CD4-positive, CD25-positive, alpha-beta regulatory T cell (primary cell): Measurements from ENCODE around the gene CEP85. TPM values are rescaled to one million over a fixed set of nuclear protein-coding genes. Genes with fewer than 3 reads are reported as not detected.

Experiments used
- ATAC-seq, 2 donors: fragments of 150-1000 bp; cut with Tn5 transposase; one replicate each; pipeline ENCODE4 v1.10.0; 2021; ENCODE audit warnings: low read depth in 2 of 2, moderate number of reproducible peaks in 2 of 2, moderate library complexity in 1 of 2
- DNase-seq, 3 donors: peaks; one replicate each; pipeline versions ENCODE4 v3.0.0 to v3.0.0-alpha.2; 2012 to 2022; ENCODE audit warnings: mixed read lengths in 1 of 3
- H3K27ac ChIP-seq: one replicate; pipeline ENCODE4 v1.7.0; 2013; ENCODE audit warnings: mild to moderate bottlenecking, low read length; ENCODE audit not compliant: insufficient read depth, poor library complexity, severe bottlenecking
- H3K27me3 ChIP-seq: one replicate; pipeline ENCODE4 v1.7.0; 2013; ENCODE audit warnings: low read length; ENCODE audit not compliant: control insufficient read depth, insufficient read depth
- H3K36me3 ChIP-seq: one replicate; pipeline ENCODE4 v1.7.0; 2013; ENCODE audit warnings: mild to moderate bottlenecking, low read length, moderate library complexity; ENCODE audit not compliant: control insufficient read depth, insufficient read depth
- H3K4me1 ChIP-seq: 2 replicates; pipeline ENCODE4 v1.7.0; 2013; ENCODE audit warnings: mild to moderate bottlenecking, low read length; ENCODE audit not compliant: insufficient read depth, control insufficient read depth, poor library complexity, severe bottlenecking
- H3K4me3 ChIP-seq: one replicate; pipeline ENCODE4 v1.7.0; 2013; ENCODE audit warnings: low read depth, mild to moderate bottlenecking, low read length, moderate library complexity
- H3K9me3 ChIP-seq, 2 experiments: 1 replicate in 1 of 2; 2 replicates in 1 of 2; pipeline ENCODE4 v1.7.0; 2013; ENCODE audit warnings: low read length in 2 of 2, mild to moderate bottlenecking in 1 of 2, moderate library complexity in 1 of 2; ENCODE audit not compliant: control insufficient read depth in 2 of 2
- H3K27ac Mint-ChIP-seq, 3 donors: one replicate each; pipeline ENCODE4 v1.8.0; 2020 to 2022; ENCODE audit warnings: mild to moderate bottlenecking in 3 of 3, mixed read lengths in 3 of 3, moderate library complexity in 2 of 3
- H3K27me3 Mint-ChIP-seq: one replicate; pipeline ENCODE4 v1.8.0; 2022; ENCODE audit warnings: mild to moderate bottlenecking, mixed read lengths
- H3K36me3 Mint-ChIP-seq: one replicate; pipeline ENCODE4 v1.8.0; 2020; ENCODE audit warnings: mixed read lengths
- H3K4me1 Mint-ChIP-seq, 4 donors: one replicate each; pipeline ENCODE4 v1.8.0; 2020 to 2022; ENCODE audit warnings: mixed read lengths in 4 of 4, mild to moderate bottlenecking in 1 of 4
- H3K4me3 Mint-ChIP-seq, 4 donors: one replicate each; pipeline ENCODE4 v1.8.0; 2020 to 2022; ENCODE audit warnings: mild to moderate bottlenecking in 4 of 4, mixed read lengths in 4 of 4, moderate library complexity in 3 of 4
- H3K9me3 Mint-ChIP-seq, 7 donors: one replicate each; pipeline ENCODE4 v1.8.0; 2020 to 2022; ENCODE audit warnings: mixed read lengths in 7 of 7, mild to moderate bottlenecking in 3 of 7, moderate library complexity in 2 of 7
- polyA plus RNA-seq, 4 donors: library from polyadenylated mRNA; unstranded; fragments of 300-500 nt; fragmentation: Illumina TruSeq; gene quantifications; one replicate each; pipeline ENCODE4 v1.2.3, GENCODE V29; 2021
- total RNA-seq: library from RNA; stranded (reverse); gene quantifications from one replicate; pipeline ENCODE4 v1.2.3, GENCODE V29; 2022

The CEP85 gene
- total and polyA plus RNA-seq, 5 donors from 2014 or later, result 6.5 to 18.0 (median 8.6) TPM

GRCh38 chr1:26279456-26280332 is 45.7 kb downstream of the CEP85 start, which contains the start of gene SH3BGRL3:
SH3BGRL3 (plus strand) TSS chr1:26280086; CDS start chr1:26280156, 70 bp downstream.
- H3K27me3 ChIP-seq, result no peaks in the 10 kb centered on the region
- Mint-ChIP-seq H3K9me3 (no peaks in the 10 kb centered on the region), H3K27me3 (no peaks in the 10 kb centered on the region), H3K4me3 (peak within 1 kb of the TSS; percentile 91 to 96 (median 93)), H3K27ac (peak within 1 kb of the TSS; percentile 82 to 99 (median 95)), H3K4me1 (peaks cover 16 to 84% (median 56%) of the 10 kb centered on the region in 4 donors), H3K36me3 (peaks cover 22% of the 10 kb centered on the region)
- ATAC-seq (peak; percentile 61 to 67), DNase-seq (peak; percentile 82 to 92 (median 87))
- H3K27ac ChIP-seq, result peak within 1 kb of the TSS; percentile 93
- H3K4me3 ChIP-seq, result peak within 1 kb of the TSS; percentile 90
- no peaks in the 10 kb centered on the region for H3K9me3 ChIP-seq
- peaks cover 92% of the 10 kb centered on the region for H3K4me1 ChIP-seq
- peaks cover 21% of the 10 kb centered on the region for H3K36me3 ChIP-seq

- Histone ChIP-seq H3K4me3 (peak overlapping the region; percentile 77), H3K27me3 (no peaks in the 10 kb centered on the region), H3K4me1 (peaks cover 97% of the 10 kb centered on the region), H3K36me3 (peaks cover 18% of the 10 kb centered on the region), H3K9me3 (no peaks in the 10 kb centered on the region), H3K27ac (peak overlapping the region; percentile 93)
- Mint-ChIP-seq H3K4me1 (peaks cover 18 to 90% (median 60%) of the 10 kb centered on the region in 4 donors), H3K27me3 (no peaks in the 10 kb centered on the region), H3K9me3 (no peaks in the 10 kb centered on the region), H3K27ac (peak overlapping the region; percentile 82 to 95 (median 92)), H3K36me3 (peaks cover 25% of the 10 kb centered on the region), H3K4me3 (peak overlapping the region; percentile 91 to 96 (median 93))
- ATAC-seq, result no peak
- DNase-seq, result peak in 2 of 3 donors; percentile 19 to 40
Observed at GRCh38 chr1:26280333-26281042, 46.5 kb downstream of the CEP85 start.

- H3K4me1 ChIP-seq, result peaks cover 97% of the 10 kb centered on the region
- peak overlapping the region; percentile 93 for H3K27ac ChIP-seq
- no peaks in the 10 kb centered on the region for H3K27me3 ChIP-seq
- H3K4me1 Mint-ChIP-seq, result peaks cover 14 to 90% (median 57%) of the 10 kb centered on the region in 4 donors
- DNase-seq (no peak), ATAC-seq (no peak)
- peak overlapping the region; percentile 91 to 96 (median 93) for H3K4me3 Mint-ChIP-seq
- peaks cover 18% of the 10 kb centered on the region for H3K36me3 ChIP-seq
- H3K36me3 Mint-ChIP-seq, result peaks cover 25% of the 10 kb centered on the region
- no peaks in the 10 kb centered on the region for H3K27me3 Mint-ChIP-seq
- H3K9me3 ChIP-seq, result no peaks in the 10 kb centered on the region
- peak overlapping the region; percentile 82 to 96 (median 95) for H3K27ac Mint-ChIP-seq
- no peaks in the 10 kb centered on the region for H3K9me3 Mint-ChIP-seq
- H3K4me3 ChIP-seq, result peak overlapping the region; percentile 77
Observed at GRCh38 chr1:26281091-26281958, 47.3 kb downstream of the CEP85 start.

GRCh38 chr1:26281971-26282370 is 48.0 kb downstream of the CEP85 start:
- DNase-seq, result no peak
- H3K27ac ChIP-seq, result peak overlapping the region; percentile 93
- H3K4me3 Mint-ChIP-seq, result peak overlapping the region; percentile 91 to 96 (median 93)

GRCh38 chr1:26282401-26282918 is 48.5 kb downstream of the CEP85 start:
- Mint-ChIP-seq H3K4me1 (peaks cover 14 to 90% (median 55%) of the 10 kb centered on the region in 4 donors), H3K4me3 (peak overlapping the region; percentile 84 to 96 (median 91)), H3K9me3 (no peaks in the 10 kb centered on the region), H3K36me3 (peaks cover 23% of the 10 kb centered on the region), H3K27ac (peak overlapping the region; percentile 96 to 100 (median 99)), H3K27me3 (no peaks in the 10 kb centered on the region)
- Histone ChIP-seq H3K36me3 (peaks cover 13% of the 10 kb centered on the region), H3K4me3 (no peak overlapping the region), H3K27me3 (no peaks in the 10 kb centered on the region), H3K9me3 (no peaks in the 10 kb centered on the region), H3K27ac (peak overlapping the region; percentile 93), H3K4me1 (peaks cover 97% of the 10 kb centered on the region)
- ATAC-seq (no peak), DNase-seq (no peak)

More at GRCh38 chr1:26281971-26282370, 48.0 kb downstream of the CEP85 start:
- peak overlapping the region; percentile 82 to 99 (median 96) for H3K27ac Mint-ChIP-seq
- no peak for ATAC-seq
- Histone ChIP-seq H3K27me3 (no peaks in the 10 kb centered on the region), H3K4me1 (peaks cover 97% of the 10 kb centered on the region), H3K4me3 (peak overlapping the region; percentile 77), H3K9me3 (no peaks in the 10 kb centered on the region), H3K36me3 (peaks cover 16% of the 10 kb centered on the region)
- no peaks in the 10 kb centered on the region for H3K9me3 Mint-ChIP-seq
- no peaks in the 10 kb centered on the region for H3K27me3 Mint-ChIP-seq
- peaks cover 11 to 90% (median 54%) of the 10 kb centered on the region in 4 donors for H3K4me1 Mint-ChIP-seq
- H3K36me3 Mint-ChIP-seq, result peaks cover 22% of the 10 kb centered on the region

- no peaks in the 10 kb centered on the region for H3K9me3 ChIP-seq
- no peak for DNase-seq
- Mint-ChIP-seq H3K27me3 (no peaks in the 10 kb centered on the region), H3K4me3 (peak overlapping the region; percentile 84 to 96 (median 91)), H3K4me1 (peaks cover 20 to 91% (median 62%) of the 10 kb centered on the region in 4 donors), H3K9me3 (no peaks in the 10 kb centered on the region), H3K27ac (peak overlapping the region; percentile 96 to 100 (median 99)), H3K36me3 (peaks cover 23% of the 10 kb centered on the region)
- H3K27ac ChIP-seq, result peak overlapping the region; percentile 93
- no peak for ATAC-seq
- H3K27me3 ChIP-seq, result no peaks in the 10 kb centered on the region
- H3K4me1 ChIP-seq, result peaks cover 97% of the 10 kb centered on the region
- peaks cover 13% of the 10 kb centered on the region for H3K36me3 ChIP-seq
- H3K4me3 ChIP-seq, result peak overlapping the region; percentile 34
Observed at GRCh38 chr1:26283279-26283853, 49.4 kb downstream of the CEP85 start.
